HG02970 (cell line): Measurements from ENCODE around the gene PCNX4.

ENCODE experiments used
- ATAC-seq: cut with Tn5 transposase; IDR thresholded peaks from one replicate; pipeline ENCODE4 v1.9.1; 2021; ENCODE audit warnings: mild to moderate bottlenecking, moderate library complexity, moderate number of reproducible peaks; ENCODE audit not compliant: unreplicated experiment, low FRiP score

The PCNX4 gene

GRCh38 chr14:60204104-60204842, 112.5 kb downstream of the PCNX4 start:
- peak; percentile 73 for ATAC-seq

- ATAC-seq, result peak; percentile 35
These were observed 113.4 kb downstream of the PCNX4 start for GRCh38 chr14:60204843-60205774.

- no peak for ATAC-seq
These were observed 114.5 kb downstream of the PCNX4 start for GRCh38 chr14:60206249-60206670.

GRCh38 chr14:60206837-60207533, 115.3 kb downstream of the PCNX4 start:
- no peak for ATAC-seq

GRCh38 chr14:60210703-60211102, 119.0 kb downstream of the PCNX4 start:
- no peak for ATAC-seq

- ATAC-seq, result no peak
These were observed 119.4 kb downstream of the PCNX4 start for GRCh38 chr14:60211153-60211552.

GRCh38 chr14:60212503-60213371, 121.0 kb downstream of the PCNX4 start:
- ATAC-seq, result peak; percentile 96

GRCh38 chr14:60214003-60214402, 122.3 kb downstream of the PCNX4 start:
- ATAC-seq, result no peak

- no peak for ATAC-seq
These were observed 122.8 kb downstream of the PCNX4 start for GRCh38 chr14:60214415-60215126.

GRCh38 chr14:60215127-60215444, 123.4 kb downstream of the PCNX4 start:
- no peak for ATAC-seq

- ATAC-seq, result no peak
These were observed 124.0 kb downstream of the PCNX4 start for GRCh38 chr14:60215520-60216420.

GRCh38 chr14:60217713-60218112, 126.0 kb downstream of the PCNX4 start:
- no peak for ATAC-seq
